Stimulated activated CD4-positive, alpha-beta T cell treated with anti-CD3 and anti-CD28 coated beads, TNF-alpha, amount 100 ng/mL, for 4 hours (primary cell): Measurements from ENCODE around the gene SLC39A8.

Source experiments
- DNase-seq, 3 experiments: peaks; one replicate each; pipeline ENCODE4 v3.0.0-alpha.2; 2020; ENCODE audit warnings: low read depth in 3 of 3

Gene SLC39A8

GRCh38 chr4:102234243-102234838, 110.9 kb downstream of the SLC39A8 start:
- DNase-seq, result no peak

GRCh38 chr4:102230194-102230593, 115.1 kb downstream of the SLC39A8 start:
- DNase-seq, result no peak

DNA sequence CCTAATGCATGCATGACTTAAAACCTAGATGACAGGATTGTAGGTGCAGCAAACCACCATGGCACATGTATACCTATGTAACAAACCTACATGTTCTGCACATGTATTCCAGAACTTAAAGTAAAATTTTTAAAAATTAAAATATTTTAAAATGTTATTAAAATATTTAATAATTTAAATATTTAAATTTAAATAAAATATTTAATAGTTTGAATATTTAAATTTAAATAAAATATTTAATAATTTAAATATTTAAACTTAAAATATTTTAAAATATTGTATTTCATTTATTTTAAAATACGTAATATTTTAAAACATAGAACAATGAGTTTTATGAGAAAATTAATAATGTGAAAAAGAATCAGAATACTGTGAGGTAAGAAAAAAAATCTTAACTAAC, 117.9 kb downstream of the SLC39A8 start:
- DNase-seq, result no peak

DNA sequence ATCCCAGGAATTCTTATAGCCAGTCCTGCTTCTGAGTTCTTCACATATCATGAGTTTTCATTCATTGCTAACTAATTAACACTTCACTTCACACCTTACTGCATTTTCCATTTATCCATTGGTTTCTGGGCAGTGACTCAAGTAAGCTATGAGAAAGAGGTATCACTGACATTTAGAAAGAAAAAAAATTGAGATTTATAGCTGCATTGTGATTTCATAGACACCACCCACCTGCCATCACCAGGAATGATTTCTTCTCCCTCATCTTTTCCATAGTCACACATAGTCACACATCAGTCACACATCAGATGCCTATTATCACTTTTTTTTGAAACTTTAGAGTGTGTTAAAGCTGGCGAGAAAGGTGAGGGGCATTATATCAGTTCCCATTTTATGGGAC, 121.8 kb downstream of the SLC39A8 start:
- DNase-seq, result no peak

DNA sequence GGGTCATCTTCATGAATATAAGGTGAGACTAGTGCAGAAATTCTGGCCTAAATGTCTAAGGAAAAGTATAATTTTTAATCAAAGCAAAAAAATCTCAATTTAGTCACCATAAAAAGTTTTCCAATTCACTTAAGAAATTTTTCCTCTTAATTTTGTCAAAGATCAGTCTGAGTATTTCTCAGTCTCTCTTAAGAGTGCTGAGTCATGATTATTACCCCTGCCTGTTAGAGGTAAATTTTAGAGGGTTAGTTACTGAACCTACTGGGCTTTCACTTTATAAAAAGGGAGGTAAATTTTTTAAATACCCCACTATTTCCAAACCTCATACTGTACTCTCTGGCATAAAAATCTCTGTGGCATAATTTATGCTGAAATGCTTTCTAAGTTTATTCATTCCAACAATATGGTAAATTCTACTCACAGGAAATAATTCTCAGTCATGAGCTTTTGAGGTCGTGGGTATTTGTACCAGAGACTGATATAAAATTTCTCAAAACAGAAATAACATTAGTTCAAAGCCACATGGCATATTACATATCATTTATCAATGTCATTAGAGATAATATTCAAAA, 122.4 kb downstream of the SLC39A8 start:
- no peak for DNase-seq

- DNase-seq, result no peak
Measured at GRCh38 chr4:102219129-102219528, 126.2 kb downstream of the SLC39A8 start.

- no peak for DNase-seq
Measured at GRCh38 chr4:102218656-102219055, 126.6 kb downstream of the SLC39A8 start.

DNA sequence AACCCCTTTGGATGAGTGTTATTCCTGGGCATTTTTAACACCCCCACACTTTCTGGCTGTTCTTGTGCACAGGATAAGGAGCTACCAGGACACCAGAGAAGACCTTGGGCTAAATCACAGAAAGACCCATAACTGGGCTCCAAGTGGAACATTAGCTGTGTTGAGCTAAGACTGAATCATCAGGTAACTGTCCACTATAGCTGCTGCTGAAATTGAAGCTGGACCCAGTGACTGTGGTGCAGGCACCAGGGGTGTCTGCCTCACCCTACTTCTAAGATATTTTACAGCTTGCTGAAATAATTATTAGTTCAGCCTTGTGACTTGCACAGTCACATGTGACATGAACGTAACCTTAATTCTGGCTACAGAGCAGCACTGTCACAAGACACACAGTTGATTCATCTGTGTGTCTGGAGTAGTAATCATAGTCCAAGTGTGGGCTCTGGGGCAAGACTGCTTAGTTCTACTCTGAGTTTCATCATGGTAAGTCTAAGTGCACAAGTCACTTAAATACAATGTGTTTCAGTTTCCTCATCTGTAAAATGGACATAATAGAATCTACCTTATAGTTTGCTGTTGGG, 127.4 kb downstream of the SLC39A8 start:
- DNase-seq, result no peak

DNA sequence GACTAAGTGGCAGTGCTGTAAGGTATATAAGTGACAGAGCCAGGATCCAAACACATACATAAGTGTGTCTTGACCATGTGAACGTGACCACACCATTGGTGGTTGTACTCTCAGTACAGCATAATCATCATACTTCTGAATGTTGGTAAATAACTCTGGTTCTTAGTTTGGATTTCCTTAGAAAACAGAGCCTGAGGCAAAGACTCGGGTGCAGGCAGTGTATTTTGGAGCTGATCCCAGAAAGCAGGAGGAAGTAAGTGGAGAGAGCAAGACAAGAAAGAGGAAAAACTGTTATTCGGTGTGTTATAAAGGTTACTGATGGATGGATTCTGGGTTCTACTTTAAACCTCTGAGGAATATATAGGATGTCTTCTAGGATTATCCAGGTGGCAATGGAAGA, 127.9 kb downstream of the SLC39A8 start:
- DNase-seq, result no peak

DNA sequence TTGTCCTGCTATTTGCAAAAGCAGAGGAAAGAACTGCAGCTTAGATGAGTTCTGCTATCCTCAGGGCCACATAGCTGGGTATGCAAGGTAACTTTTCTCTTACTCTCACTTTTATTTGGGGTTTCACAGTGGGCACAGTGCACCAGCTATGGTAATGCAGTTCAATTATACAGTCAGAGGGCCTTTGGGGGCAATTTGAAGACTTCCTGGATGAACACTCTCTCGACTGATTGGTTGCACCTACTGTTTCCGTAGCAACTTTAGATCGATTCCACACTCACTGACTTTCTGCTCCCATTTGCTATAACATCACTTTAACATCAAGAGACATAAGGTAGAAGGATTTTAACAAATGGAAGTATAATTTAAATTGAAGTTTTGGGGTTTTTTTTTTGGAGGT, 128.6 kb downstream of the SLC39A8 start:
- no peak for DNase-seq

DNA sequence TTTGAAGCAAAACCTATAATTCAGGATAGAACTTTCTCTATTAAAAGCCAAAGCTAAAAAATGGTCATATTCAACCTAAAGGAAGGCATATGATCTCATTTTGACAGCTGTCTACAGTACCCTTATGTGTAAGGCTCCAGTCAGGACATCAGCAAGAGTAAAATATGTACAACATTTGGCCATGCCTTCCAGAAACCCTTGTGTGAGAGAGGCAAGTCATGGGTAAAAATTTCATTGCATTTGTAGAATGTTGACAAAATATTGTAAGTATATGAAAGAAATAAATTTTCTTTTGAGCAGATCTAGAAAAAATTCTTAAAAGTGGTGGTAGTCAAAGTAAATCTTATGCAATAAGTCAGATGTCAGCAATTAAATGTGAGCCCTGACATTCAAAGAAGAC, 132.3 kb downstream of the SLC39A8 start:
- no peak for DNase-seq
